Endothelial cell of umbilical vein (primary cell): ENCODE data around the gene L3MBTL4. TPM values are rescaled to one million over a fixed set of nuclear protein-coding genes. Genes with fewer than 3 reads are reported as not detected.

ENCODE experiments used
- BruUV-seq: library from RNA; stranded (reverse); fragments of 400-500 nt; replicated peaks from 2 replicates; lab custom pipeline; 2021; lab: Mats Ljungman, UMichigan
- CTCF ChIA-PET: fragments of 300-600, 350-600 bp; sonication (Branson Sonifier 250); formaldehyde crosslinking; loops from one replicate; lab custom pipeline; 2021; ENCODE audit warnings: antibody characterized with exemption, inconsistent platforms; lab: Charles Lee
- POLR2A ChIA-PET: fragments of 300-600, 350-600 bp; sonication (Branson Sonifier 250); formaldehyde crosslinking; loops from one replicate; lab custom pipeline; 2021; ENCODE audit warnings: antibody characterized with exemption, inconsistent platforms; lab: Charles Lee
- DNase-seq: peaks from one replicate; pipeline ENCODE4 v3.0.0-alpha.2; 2011; ENCODE audit warnings: low read depth, low spot score
- FAIRE-seq: peaks from 2 replicates; lab custom pipeline; 2011; peaks lifted over from hg19 to GRCh38; lab: Jason Lieb, UNC
- H2AFZ ChIP-seq: 2 replicates; pipeline ENCODE4 v1.6.0; 2012; ENCODE audit warnings: low read depth, low read length, control low read depth, inconsistent platforms
- H3K27ac ChIP-seq: 2 replicates; pipeline ENCODE4 v1.5.1; 2011; ENCODE audit warnings: low read depth, mild to moderate bottlenecking, control low read depth, low read length, moderate library complexity; ENCODE audit not compliant: insufficient read depth
- H3K27me3 ChIP-seq, 2 experiments: 2 replicates each; pipeline versions ENCODE4 v1.6.0 to v1.6.1; 2011; ENCODE audit warnings: low read length in 2 of 2, mixed read lengths in 1 of 2; ENCODE audit not compliant: control insufficient read depth in 2 of 2, insufficient read depth in 2 of 2
- H3K36me3 ChIP-seq, 2 experiments: 2 replicates in 1 of 2; 3 replicates in 1 of 2; pipeline ENCODE4 v1.5.1; 2011; ENCODE audit warnings: low read length in 2 of 2, mild to moderate bottlenecking in 1 of 2, moderate library complexity in 1 of 2; ENCODE audit not compliant: control insufficient read depth in 2 of 2, insufficient read depth in 2 of 2; ENCODE audit errors: extremely low read depth in 1 of 2
- H3K4me1 ChIP-seq: 3 replicates; pipeline ENCODE4 v1.5.1; 2011; ENCODE audit warnings: mild to moderate bottlenecking, low read length; ENCODE audit not compliant: control insufficient read depth, insufficient read depth; ENCODE audit errors: extremely low read depth
- H3K4me2 ChIP-seq: 2 replicates; pipeline ENCODE4 v1.6.1; 2011; ENCODE audit warnings: low read length, control low read depth, mixed read lengths; ENCODE audit not compliant: insufficient read depth
- H3K4me3 ChIP-seq, 3 experiments: fragments of 200-600 bp in 1 of 3; sonication (generic), shearing (Covaris generic) in 1 of 3; replicated peaks in 1 of 3; 2 replicates each; pipeline ENCODE4 v1.5.1; 2011 to 2016; ENCODE audit warnings: control low read depth in 3 of 3, low read length in 3 of 3, mild to moderate bottlenecking in 2 of 3, inconsistent platforms in 1 of 3, low read depth in 1 of 3, moderate library complexity in 1 of 3; ENCODE audit not compliant: insufficient read depth in 1 of 3
- H3K79me2 ChIP-seq: 2 replicates; pipeline ENCODE4 v1.6.0; 2012; ENCODE audit warnings: low read length, inconsistent platforms; ENCODE audit not compliant: control insufficient read depth, insufficient read depth
- H3K9ac ChIP-seq: replicated peaks from 2 replicates; pipeline ENCODE3; 2011; ENCODE audit warnings: low read length, control low read depth; ENCODE audit not compliant: insufficient read depth; ENCODE audit errors: extremely low read depth
- H3K9me1 ChIP-seq: replicated peaks from 3 replicates; pipeline ENCODE4 v1.6.0; 2011; ENCODE audit warnings: mild to moderate bottlenecking, low read length; ENCODE audit not compliant: control insufficient read depth, insufficient read depth; ENCODE audit errors: extremely low read depth
- H3K9me3 ChIP-seq: replicated peaks from 2 replicates; pipeline ENCODE4 v1.5.1; 2012; ENCODE audit warnings: low read length, inconsistent platforms; ENCODE audit not compliant: control insufficient read depth, insufficient read depth
- H4K20me1 ChIP-seq: replicated peaks from 2 replicates; pipeline ENCODE3; 2011; ENCODE audit warnings: mild to moderate bottlenecking, low read length; ENCODE audit not compliant: control insufficient read depth, insufficient read depth; ENCODE audit errors: extremely low read depth
- EZH2 ChIP-seq: IDR thresholded peaks from 2 replicates; pipeline ENCODE4 v1.6.1; 2012; ENCODE audit warnings: borderline replicate concordance, low read depth, mild to moderate bottlenecking, moderate library complexity, low read length, inconsistent platforms; ENCODE audit not compliant: severe bottlenecking
- FOS ChIP-seq: IDR thresholded peaks from 2 replicates; pipeline ENCODE4 v1.6.1; 2011; ENCODE audit warnings: mild to moderate bottlenecking, low read length, moderate library complexity, borderline replicate concordance; ENCODE audit not compliant: insufficient read depth
- GATA2 ChIP-seq: IDR thresholded peaks from 2 replicates; pipeline ENCODE4 v1.7.0; 2011; ENCODE audit warnings: low read depth, mild to moderate bottlenecking, moderate library complexity, mixed read lengths, low read length; ENCODE audit not compliant: insufficient read length, insufficient read depth
- JUN ChIP-seq: IDR thresholded peaks from 2 replicates; pipeline ENCODE4 v1.6.1; 2011; ENCODE audit warnings: borderline replicate concordance, low read depth; ENCODE audit not compliant: insufficient read length, insufficient read depth
- MYC ChIP-seq: IDR thresholded peaks from one replicate; pipeline ENCODE4 v1.6.1; 2011; ENCODE audit warnings: mild to moderate bottlenecking, low read depth, low read length
- POLR2A ChIP-seq: IDR thresholded peaks from 2 replicates; pipeline ENCODE4 v1.6.1; 2012; ENCODE audit warnings: low read depth, mild to moderate bottlenecking, control low read depth, low read length
- POLR2AphosphoS5 ChIP-seq: IDR thresholded peaks from 2 replicates; pipeline ENCODE4 v1.6.1; 2012; ENCODE audit warnings: low read depth, mild to moderate bottlenecking, control low read depth, low read length, moderate library complexity; ENCODE audit not compliant: insufficient read depth
- dilution Hi-C: fragments of 300-500 bp; cut with MboI; formaldehyde crosslinking; loops from one replicate; pipeline ENCODE4 v1.15.0; 2019; ENCODE audit warnings: low sequenced_read_pairs; ENCODE audit not compliant: extremely low pct_ligation_motif_present
- intact Hi-C: fragments of 100-400 bp; cut with micrococcal nuclease; formaldehyde crosslinking; loops from one replicate; pipeline ENCODE4 v1.10.0; 2022
- polyA plus RNA-seq, 4 experiments: library from polyadenylated mRNA; depleted of rRNA in 3 of 4; stranded (reverse) in 3 of 4; unstranded in 1 of 4; fragments of >200 nt; gene quantifications; 2 replicates each; pipeline versions ENCODE4 v1.2.1 to v1.2.3, GENCODE V29; 2011 to 2012; ENCODE audit warnings: missing spikeins in 1 of 4
- total RNA-seq: library from RNA; stranded (reverse); gene quantifications from 2 replicates; pipeline ENCODE4 v1.2.3, GENCODE V29; 2021
- TF ChIP-seq, protein P1 (sequence below): IDR thresholded peaks from 2 replicates; pipeline ENCODE4 v1.6.1; 2011; ENCODE audit not compliant: insufficient read depth, insufficient read length
- TF ChIP-seq, protein P2 (sequence below), 2 donors: IDR thresholded peaks; 1 replicate in 1 of 2; 2 replicates in 1 of 2; pipeline ENCODE4 v1.5.1; 2011; ENCODE audit warnings: low read length in 2 of 2, mild to moderate bottlenecking in 2 of 2, moderate library complexity in 2 of 2, control low read depth in 1 of 2, inconsistent platforms in 1 of 2, low read depth in 1 of 2; ENCODE audit not compliant: insufficient read depth in 1 of 2; ENCODE audit errors: extremely low read depth in 1 of 2

The L3MBTL4 gene
- total and polyA plus RNA-seq, 2 donors (not counting 3 experiments of a cell fraction or from before 2014, with no cell fraction given) = 0.80 TPM; not detected in 1

DNA sequence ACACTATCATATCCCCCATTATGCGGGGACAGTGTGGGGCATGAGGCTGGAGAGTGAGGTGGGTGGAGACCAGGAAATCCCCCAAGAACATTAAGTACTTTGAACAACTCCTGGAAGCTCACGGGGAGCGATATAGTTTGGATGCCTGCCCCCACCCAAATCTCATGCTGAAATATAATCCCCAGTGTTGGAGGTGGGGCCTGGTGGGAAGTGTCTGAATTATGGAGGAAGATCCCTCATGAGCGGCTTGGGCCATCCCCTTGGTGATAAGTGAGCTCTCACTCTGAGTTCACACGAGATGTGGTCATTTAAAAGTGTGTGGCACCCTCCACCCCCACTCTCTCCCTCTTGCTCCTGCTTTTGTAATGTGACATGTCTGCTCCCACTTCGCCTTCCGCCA, 422.3 kb downstream of the L3MBTL4 start:
- BruUV-seq = no TSS peak
- Histone ChIP-seq H3K4me3 (no peak overlapping the region), H3K27me3 (no peaks in the 10 kb centered on the region), H3K36me3 (no peaks in the 10 kb centered on the region), H2AFZ (no peak overlapping the region), H3K27ac (no peak overlapping the region), H3K4me1 (no peaks in the 10 kb centered on the region), H3K79me2 (no peaks in the 10 kb centered on the region), H4K20me1 (no peaks in the 10 kb centered on the region), H3K9me3 (no peaks in the 10 kb centered on the region), H3K9ac (no peak overlapping the region), H3K4me2 (no peak overlapping the region), H3K9me1 (no peaks in the 10 kb centered on the region)
- ChIA-PET CTCF (no interaction called here), POLR2A (no interaction called here)
- dilution Hi-C loops (no loop called here), intact Hi-C loops (no loop called here)
- TF ChIP-seq POLR2AphosphoS5 (no peak), EZH2 (no peak), JUN (no peak), GATA2 (no peak), POLR2A (no peak), MYC (no peak), FOS (no peak)
- TF ChIP-seq, protein P1, sequence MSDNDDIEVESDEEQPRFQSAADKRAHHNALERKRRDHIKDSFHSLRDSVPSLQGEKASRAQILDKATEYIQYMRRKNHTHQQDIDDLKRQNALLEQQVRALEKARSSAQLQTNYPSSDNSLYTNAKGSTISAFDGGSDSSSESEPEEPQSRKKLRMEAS = no peak
- TF ChIP-seq, protein P2, sequence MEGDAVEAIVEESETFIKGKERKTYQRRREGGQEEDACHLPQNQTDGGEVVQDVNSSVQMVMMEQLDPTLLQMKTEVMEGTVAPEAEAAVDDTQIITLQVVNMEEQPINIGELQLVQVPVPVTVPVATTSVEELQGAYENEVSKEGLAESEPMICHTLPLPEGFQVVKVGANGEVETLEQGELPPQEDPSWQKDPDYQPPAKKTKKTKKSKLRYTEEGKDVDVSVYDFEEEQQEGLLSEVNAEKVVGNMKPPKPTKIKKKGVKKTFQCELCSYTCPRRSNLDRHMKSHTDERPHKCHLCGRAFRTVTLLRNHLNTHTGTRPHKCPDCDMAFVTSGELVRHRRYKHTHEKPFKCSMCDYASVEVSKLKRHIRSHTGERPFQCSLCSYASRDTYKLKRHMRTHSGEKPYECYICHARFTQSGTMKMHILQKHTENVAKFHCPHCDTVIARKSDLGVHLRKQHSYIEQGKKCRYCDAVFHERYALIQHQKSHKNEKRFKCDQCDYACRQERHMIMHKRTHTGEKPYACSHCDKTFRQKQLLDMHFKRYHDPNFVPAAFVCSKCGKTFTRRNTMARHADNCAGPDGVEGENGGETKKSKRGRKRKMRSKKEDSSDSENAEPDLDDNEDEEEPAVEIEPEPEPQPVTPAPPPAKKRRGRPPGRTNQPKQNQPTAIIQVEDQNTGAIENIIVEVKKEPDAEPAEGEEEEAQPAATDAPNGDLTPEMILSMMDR (IDR thresholded peaks at IDR 0.05; ENCODE audit: extremely low read depth in 1 of 2, insufficient read depth in 1 of 2, low read depth in 1 of 2, low read length in 2 of 2) = no peak
- DNase-seq (no peak), FAIRE-seq (no peak)
